GM19239 (cell line): ENCODE measurements around the gene GIPC2.
"Not testable (repeated sequence)": the region's sequence is repeated elsewhere in the genome, so short reads cannot be mapped to it uniquely, and the experiment has no call there.

Source experiments
- DNase-seq: peaks from one replicate; pipeline ENCODE4 v3.0.0; 2011; ENCODE audit warnings: low spot score; ENCODE audit not compliant: insufficient read length
- FAIRE-seq: peaks from 2 replicates; lab custom pipeline; 2011; peaks lifted over from hg19 to GRCh38; lab: Jason Lieb, UNC

Gene GIPC2

GRCh38 chr1:78061825-78062523 is 16.2 kb downstream of the GIPC2 start:
- DNase-seq (no peak), FAIRE-seq (no peak)

GRCh38 chr1:78064886-78065285 is 19.1 kb downstream of the GIPC2 start:
- FAIRE-seq = not testable (repeated sequence)

GRCh38 chr1:78068681-78069283 is 23.0 kb downstream of the GIPC2 start:
- DNase-seq (no peak), FAIRE-seq (no peak)

More at GRCh38 chr1:78064886-78065285, 19.1 kb downstream of the GIPC2 start:
- DNase-seq = not testable (repeated sequence)

- DNase-seq (no peak), FAIRE-seq (no peak)
These were observed 24.0 kb downstream of the GIPC2 start for GRCh38 chr1:78069784-78070183.

- DNase-seq (no peak), FAIRE-seq (no peak)
These were observed 24.4 kb downstream of the GIPC2 start for GRCh38 chr1:78070210-78070609.

GRCh38 chr1:78070758-78071157 is 25.0 kb downstream of the GIPC2 start:
- FAIRE-seq = no peak
- DNase-seq = no peak

GRCh38 chr1:78071696-78072095 is 25.9 kb downstream of the GIPC2 start:
- FAIRE-seq (no peak), DNase-seq (no peak)

- DNase-seq (no peak), FAIRE-seq (no peak)
These were observed 26.4 kb downstream of the GIPC2 start for GRCh38 chr1:78072216-78072615.

- no peak for FAIRE-seq
- DNase-seq = no peak
These were observed 27.7 kb downstream of the GIPC2 start for GRCh38 chr1:78073441-78073840.

- no peak for DNase-seq
- FAIRE-seq = no peak
These were observed 29.9 kb downstream of the GIPC2 start for GRCh38 chr1:78075621-78076020.

GRCh38 chr1:78078358-78078757 is 32.6 kb downstream of the GIPC2 start:
- DNase-seq (no peak), FAIRE-seq (no peak)

GRCh38 chr1:78079580-78079979 is 33.8 kb downstream of the GIPC2 start:
- DNase-seq (no peak), FAIRE-seq (no peak)

GRCh38 chr1:78080767-78081166 is 35.0 kb downstream of the GIPC2 start:
- DNase-seq = no peak
- FAIRE-seq = peak; percentile 53

GRCh38 chr1:78081980-78082860 is 36.5 kb downstream of the GIPC2 start:
- DNase-seq = no peak
- FAIRE-seq = no peak

GRCh38 chr1:78084639-78085038 is 38.9 kb downstream of the GIPC2 start:
- not testable (repeated sequence) for DNase-seq, FAIRE-seq

- FAIRE-seq (no peak), DNase-seq (no peak)
These were observed 40.9 kb downstream of the GIPC2 start for GRCh38 chr1:78086697-78087096.

- DNase-seq (no peak), FAIRE-seq (no peak)
These were observed 42.2 kb downstream of the GIPC2 start for GRCh38 chr1:78088015-78088414.

- DNase-seq (no peak), FAIRE-seq (no peak)
These were observed 42.7 kb downstream of the GIPC2 start for GRCh38 chr1:78088486-78088885.

GRCh38 chr1:78089010-78089409 is 43.2 kb downstream of the GIPC2 start:
- no peak for FAIRE-seq
- DNase-seq = no peak

- FAIRE-seq (no peak), DNase-seq (no peak)
These were observed 44.8 kb downstream of the GIPC2 start for GRCh38 chr1:78090472-78091133.
